RWPE1 (cell line): ENCODE data around the gene CAPN2.

Source experiments
- CTCF ChIA-PET: fragments of 350-600 bp; sonication (Branson Sonifier 250); formaldehyde crosslinking; extraction: SDS; loops from one replicate; lab custom pipeline; 2021; lab: Yijun Ruan, JAX
- POLR2A ChIA-PET: fragments of 400-600 bp; formaldehyde crosslinking; extraction: SDS; loops from one replicate; lab custom pipeline; 2020; ENCODE audit warnings: antibody characterized with exemption; ENCODE audit not compliant: low non-redundant PET; lab: Yijun Ruan, JAX
- DNase-seq: peaks from one replicate; pipeline ENCODE4 v3.0.0; 2012; ENCODE audit warnings: low spot score
- H3K27ac ChIP-seq: fragments of 450-650 bp; 2 replicates; pipeline ENCODE4 v1.5.1; 2017
- TF ChIP-seq, protein P1 (sequence below): fragments of 450-650 bp; conservative IDR thresholded peaks from 2 replicates; pipeline ENCODE4 v1.5.1; 2017; ENCODE audit warnings: low read depth, mild to moderate bottlenecking

The CAPN2 gene

DNA sequence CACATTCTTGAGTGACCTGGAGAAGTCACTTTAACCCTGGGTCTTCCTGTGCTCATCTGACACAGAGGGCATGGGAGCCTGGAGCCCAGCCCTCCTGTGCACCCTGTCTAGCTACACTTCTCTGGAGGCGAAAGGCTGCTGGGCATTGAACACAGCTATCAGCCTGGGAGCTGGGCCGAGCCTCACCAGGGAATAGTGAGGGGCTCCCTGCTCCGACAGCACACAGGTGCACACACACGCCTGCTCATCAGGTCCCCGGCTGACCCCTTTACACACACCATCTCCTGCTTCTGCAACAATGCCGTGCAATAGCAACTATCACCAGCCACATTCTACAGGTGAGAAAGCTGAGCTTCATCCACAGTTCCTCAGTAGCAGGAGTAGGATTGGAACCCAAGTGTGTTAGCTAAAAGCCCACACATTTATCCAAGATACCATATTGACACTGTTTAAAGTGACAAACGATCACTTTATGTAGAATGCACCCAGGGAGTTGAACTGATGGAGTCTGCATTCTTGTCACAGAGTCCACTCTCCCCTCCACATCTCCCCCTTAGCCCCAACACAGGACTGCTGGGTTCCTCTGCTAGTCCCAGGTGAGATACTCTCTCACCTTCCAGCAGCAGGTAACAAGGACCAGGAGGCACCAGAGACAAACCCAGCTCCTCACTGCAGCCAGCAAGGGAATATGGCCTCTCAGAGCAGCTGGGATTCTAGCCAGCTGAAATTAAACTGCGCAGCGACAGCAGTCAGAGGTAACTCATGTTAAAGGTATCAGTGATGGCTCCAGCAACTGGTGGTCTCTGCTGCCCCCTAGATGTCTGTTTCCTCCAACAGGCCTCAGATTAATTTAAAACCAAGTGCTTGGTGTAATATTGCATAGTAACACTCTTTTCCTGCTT, 28.5 kb upstream of the CAPN2 start:
- TF ChIP-seq, protein P1, sequence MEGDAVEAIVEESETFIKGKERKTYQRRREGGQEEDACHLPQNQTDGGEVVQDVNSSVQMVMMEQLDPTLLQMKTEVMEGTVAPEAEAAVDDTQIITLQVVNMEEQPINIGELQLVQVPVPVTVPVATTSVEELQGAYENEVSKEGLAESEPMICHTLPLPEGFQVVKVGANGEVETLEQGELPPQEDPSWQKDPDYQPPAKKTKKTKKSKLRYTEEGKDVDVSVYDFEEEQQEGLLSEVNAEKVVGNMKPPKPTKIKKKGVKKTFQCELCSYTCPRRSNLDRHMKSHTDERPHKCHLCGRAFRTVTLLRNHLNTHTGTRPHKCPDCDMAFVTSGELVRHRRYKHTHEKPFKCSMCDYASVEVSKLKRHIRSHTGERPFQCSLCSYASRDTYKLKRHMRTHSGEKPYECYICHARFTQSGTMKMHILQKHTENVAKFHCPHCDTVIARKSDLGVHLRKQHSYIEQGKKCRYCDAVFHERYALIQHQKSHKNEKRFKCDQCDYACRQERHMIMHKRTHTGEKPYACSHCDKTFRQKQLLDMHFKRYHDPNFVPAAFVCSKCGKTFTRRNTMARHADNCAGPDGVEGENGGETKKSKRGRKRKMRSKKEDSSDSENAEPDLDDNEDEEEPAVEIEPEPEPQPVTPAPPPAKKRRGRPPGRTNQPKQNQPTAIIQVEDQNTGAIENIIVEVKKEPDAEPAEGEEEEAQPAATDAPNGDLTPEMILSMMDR = peak; percentile 73
- H3K27ac ChIP-seq = no peak overlapping the region
- ChIA-PET CTCF (interaction anchor here (0.6 to 1.5 kb wide), 8 partner anchors 15 to 922 kb away, joined by 3 to 12 read pairs (median 3); partner anchors contain the start of gene CAPN8), POLR2A (no interaction called here)
- peak; percentile 61 for DNase-seq

DNA sequence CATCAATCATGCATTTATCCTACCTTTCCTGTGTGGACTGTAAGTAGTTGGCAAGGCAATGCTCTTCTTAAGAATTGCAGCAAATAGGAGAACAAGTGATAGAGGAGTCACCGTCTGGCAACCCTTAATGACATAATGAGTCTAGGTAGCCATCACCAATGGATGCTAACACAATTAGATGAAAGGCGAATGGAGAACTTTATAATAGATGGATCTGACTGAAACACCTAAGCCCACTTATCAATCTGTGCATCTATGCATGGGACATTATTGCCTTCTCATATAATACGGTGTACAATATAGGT, 27.9 kb upstream of the CAPN2 start:
- ChIA-PET CTCF (interaction anchor here (0.7 to 1.5 kb wide), 4 partner anchors 16 to 921 kb away, joined by 3 to 12 read pairs (median 6); no protein-coding TSS in a partner anchor), POLR2A (no interaction called here)
- H3K27ac ChIP-seq = no peak overlapping the region
- DNase-seq = no peak
- TF ChIP-seq, protein P1 = no peak; the same call in 1 of the 2 replicates

DNA sequence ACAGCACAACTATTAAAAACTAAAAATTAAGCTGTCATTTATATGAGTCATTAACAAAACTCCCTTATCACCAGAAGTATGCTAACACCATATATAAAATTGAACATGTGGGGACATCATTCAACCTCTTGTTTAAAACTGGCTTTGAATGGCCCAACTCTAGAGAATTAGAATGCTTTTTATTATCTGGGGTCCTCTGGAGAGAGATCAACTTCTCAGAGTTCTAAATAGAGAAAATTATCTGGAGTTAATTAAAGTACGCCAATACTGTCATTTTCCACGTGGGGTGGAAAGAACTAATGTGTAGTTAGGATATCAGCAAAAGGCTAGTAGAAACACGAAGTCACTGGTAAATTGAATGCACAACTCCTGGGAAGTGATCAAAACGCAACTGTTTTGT, 21.2 kb upstream of the CAPN2 start:
- CTCF ChIA-PET = no interaction called here
- no peak overlapping the region for H3K27ac ChIP-seq
- POLR2A ChIA-PET = no interaction called here
- no peak for DNase-seq
- TF ChIP-seq, protein P1 = no peak

DNA sequence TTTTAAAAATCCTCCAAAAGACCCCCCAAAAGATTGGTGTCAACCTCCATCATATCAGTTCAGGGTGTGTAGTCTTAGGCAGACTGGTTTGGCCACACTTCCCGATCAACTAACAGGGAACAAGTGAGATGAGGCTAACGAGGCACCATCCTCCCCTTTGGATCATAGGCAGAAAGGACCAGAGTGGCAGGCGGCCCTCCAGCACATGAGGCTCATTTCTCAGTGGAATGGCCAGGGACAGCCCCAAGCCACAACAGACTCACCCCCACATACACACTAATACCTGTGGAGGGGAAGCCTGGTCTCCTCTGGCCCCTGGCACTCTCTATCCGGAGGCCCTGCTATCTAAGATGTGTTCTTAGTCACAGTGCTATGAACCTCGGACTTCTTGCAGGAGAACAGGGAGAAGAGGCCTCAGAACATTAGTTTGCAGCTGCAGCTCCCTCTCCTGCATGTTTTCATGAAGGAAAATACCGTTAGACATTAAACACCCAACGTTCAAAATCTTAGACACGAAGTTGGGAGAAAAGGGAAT, 17.3 kb upstream of the CAPN2 start:
- TF ChIP-seq, protein P1 = no peak
- H3K27ac ChIP-seq = no peak overlapping the region
- CTCF ChIA-PET = interaction anchor here (0.6 to 0.7 kb wide), 2 partner anchors 101 to 310 kb away, joined by 3 read pairs; no protein-coding TSS in a partner anchor
- POLR2A ChIA-PET = no interaction called here
- DNase-seq = no peak

DNA sequence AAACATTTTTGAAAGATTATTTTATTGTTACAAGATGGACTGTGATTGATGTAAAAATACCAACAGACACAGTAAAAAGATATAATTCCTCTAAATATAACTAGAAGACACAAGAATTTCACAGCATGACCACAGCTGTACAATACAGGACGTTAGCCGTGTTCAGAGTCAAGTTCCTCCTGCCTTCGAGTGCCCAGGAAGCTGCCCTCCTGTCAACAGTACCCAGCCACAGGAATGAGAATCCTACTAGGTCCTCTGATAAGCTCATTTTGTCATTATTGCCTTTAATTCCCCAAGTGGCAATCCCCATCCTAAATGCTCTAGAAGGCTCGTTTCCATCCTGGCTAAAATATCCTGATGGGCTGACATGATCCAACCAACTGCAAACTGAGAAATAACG, 16.4 kb upstream of the CAPN2 start:
- H3K27ac ChIP-seq = no peak overlapping the region
- no peak for DNase-seq
- ChIA-PET CTCF (interaction anchor here (0.6 to 1.3 kb wide), 3 partner anchors 100 to 330 kb away, joined by 3 to 4 read pairs (median 3); no protein-coding TSS in a partner anchor), POLR2A (no interaction called here)
- TF ChIP-seq, protein P1 = no peak

DNA sequence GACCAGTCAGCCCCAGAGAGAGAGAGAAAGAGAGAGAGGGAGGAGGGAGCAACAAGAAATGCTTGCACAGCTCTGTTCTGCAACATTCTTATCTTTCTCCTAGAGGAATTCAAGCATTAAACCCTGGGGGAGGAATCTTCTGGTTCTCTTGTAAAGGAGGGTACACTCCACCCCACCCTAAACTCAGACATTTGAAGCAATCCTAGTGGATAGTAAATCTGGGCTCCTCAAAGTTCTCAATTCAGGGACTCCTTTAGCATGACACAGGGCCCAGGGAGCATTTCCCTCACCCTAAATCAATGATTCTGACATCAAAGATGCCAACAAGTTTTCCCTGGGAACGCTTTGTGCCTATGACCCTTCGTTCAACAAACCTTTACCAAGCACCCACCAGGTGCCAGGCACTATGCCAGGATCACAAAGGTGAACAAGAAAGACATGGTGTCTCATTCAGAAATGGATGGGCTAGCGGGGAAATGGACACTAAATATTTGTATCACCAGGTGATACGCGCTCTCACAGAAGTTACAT, 11.9 kb upstream of the CAPN2 start:
- peak; percentile 41 for DNase-seq
- CTCF ChIA-PET = interaction anchor here (1.3 kb wide), 1 partner anchor 12 kb away, joined by 8 read pairs; the partner anchor contains the start of gene CAPN2
- peak overlapping the region; percentile 94 for H3K27ac ChIP-seq
- TF ChIP-seq, protein P1 = no peak
- POLR2A ChIA-PET = interaction anchor here (0.6 kb wide), 1 partner anchor 41 kb away, joined by 3 read pairs; no protein-coding TSS in a partner anchor
